Breast epithelium (tissue), 4 donors: ENCODE measurements around the gene SH2D7. TPM values are rescaled to one million over a fixed set of nuclear protein-coding genes. Genes with fewer than 3 reads are reported as not detected.

ENCODE experiments used
- DNase-seq, 2 donors: peaks; one replicate each; pipeline ENCODE4 v3.0.0-alpha.2; 2019; ENCODE audit warnings: low spot score in 2 of 2
- H3K27ac ChIP-seq, 2 donors: fragments of 200-600 bp; sonication (generic) in 1 of 2; one replicate each; pipeline ENCODE4 v1.5.1; 2016 to 2019; ENCODE audit warnings: mild to moderate bottlenecking in 1 of 2
- H3K27me3 ChIP-seq, 2 donors: fragments of 200-600 bp; sonication (generic) in 1 of 2; one replicate each; pipeline versions ENCODE4 v1.5.1 to v1.6.0; 2017 to 2019; ENCODE audit warnings: control low read depth in 1 of 2, mild to moderate bottlenecking in 1 of 2
- H3K36me3 ChIP-seq: fragments of 200-600 bp; one replicate; pipeline ENCODE4 v1.5.1; 2019
- H3K4me1 ChIP-seq, 2 donors: fragments of 200-600 bp; sonication (generic); one replicate each; pipeline ENCODE4 v1.5.1; 2016 to 2019; ENCODE audit warnings: control low read depth in 1 of 2
- H3K4me3 ChIP-seq, 3 donors: fragments of 200-600 bp; sonication (generic); 1 replicate in 2 of 3; 2 replicates in 1 of 3; pipeline ENCODE4 v1.5.1; 2016 to 2019; ENCODE audit warnings: mild to moderate bottlenecking in 3 of 3, moderate library complexity in 2 of 3
- H3K9me3 ChIP-seq, 2 donors: fragments of 200-600 bp; sonication (generic) in 1 of 2; one replicate each; pipeline ENCODE4 v1.5.1; 2016 to 2019; ENCODE audit warnings: control low read depth in 1 of 2
- CTCF ChIP-seq, 3 donors: fragments of 450-650 bp; IDR thresholded peaks; one replicate each; pipeline ENCODE4 v1.5.1; 2016 to 2017; ENCODE audit warnings: antibody characterized with exemption in 3 of 3, mild to moderate bottlenecking in 3 of 3, moderate library complexity in 3 of 3
- POLR2A ChIP-seq: fragments of 450-650 bp; IDR thresholded peaks from one replicate; pipeline ENCODE4 v1.6.1; 2016; ENCODE audit warnings: antibody characterized with exemption, mild to moderate bottlenecking, moderate library complexity
- POLR2AphosphoS5 ChIP-seq, 3 donors: sonication (generic); formaldehyde crosslinking; IDR thresholded peaks; one replicate each; pipeline ENCODE4 v1.6.1; 2017; ENCODE audit warnings: antibody characterized with exemption in 3 of 3
- intact Hi-C: fragments of 100-400 bp; cut with DNase I; formaldehyde crosslinking; loops from one replicate; pipeline ENCODE4 v1.15.1; 2023; ENCODE audit warnings: low total_unique reads
- total RNA-seq, 3 donors: library from RNA; depleted of rRNA; stranded (reverse); fragments of >200 nt; gene quantifications; one replicate each; pipeline ENCODE4 v1.1.0, GENCODE V29; 2016

Gene SH2D7
- total RNA-seq, 3 donors from 2014 or later: not detected

- Histone ChIP-seq H3K27me3 (no peaks in the 10 kb centered on the region), H3K36me3 (no peaks in the 10 kb centered on the region), H3K27ac (no peak overlapping the region), H3K4me1 (no peaks in the 10 kb centered on the region), H3K4me3 (no peak overlapping the region), H3K9me3 (no peaks in the 10 kb centered on the region)
- intact Hi-C loops: no loop called here
- no peak for DNase-seq
- no peak for TF ChIP-seq POLR2A
- no peak for TF ChIP-seq CTCF (IDR thresholded peaks at IDR 0.05)
- no peak for TF ChIP-seq POLR2AphosphoS5 (IDR thresholded peaks at IDR 0.05)
Observed at GRCh38 chr15:78112551-78112950, 20.2 kb downstream of the SH2D7 start.

- Histone ChIP-seq H3K4me3 (no peak overlapping the region), H3K36me3 (no peaks in the 10 kb centered on the region), H3K27me3 (no peaks in the 10 kb centered on the region), H3K27ac (no peak overlapping the region), H3K4me1 (no peaks in the 10 kb centered on the region), H3K9me3 (no peaks in the 10 kb centered on the region)
- DNase-seq: no peak
- intact Hi-C loops: loop anchor here (10.0 kb wide), 1 partner anchor 114 kb away; the partner anchor contains the start of gene ACSBG1
- TF ChIP-seq CTCF (IDR thresholded peaks at IDR 0.05): no peak
- TF ChIP-seq POLR2AphosphoS5 (IDR thresholded peaks at IDR 0.05): no peak
- TF ChIP-seq POLR2A: no peak
Observed at GRCh38 chr15:78120523-78120922, 28.2 kb downstream of the SH2D7 start.

GRCh38 chr15:78125267-78125666, 32.9 kb downstream of the SH2D7 start:
- Histone ChIP-seq H3K36me3 (no peaks in the 10 kb centered on the region), H3K9me3 (no peaks in the 10 kb centered on the region), H3K27ac (no peak overlapping the region), H3K27me3 (no peaks in the 10 kb centered on the region), H3K4me1 (no peaks in the 10 kb centered on the region), H3K4me3 (no peak overlapping the region)
- DNase-seq: no peak
- intact Hi-C loops: loop anchor here (10.0 kb wide), 1 partner anchor 110 kb away; the partner anchor contains the start of gene ACSBG1
- TF ChIP-seq POLR2A: no peak
- no peak for TF ChIP-seq POLR2AphosphoS5 (IDR thresholded peaks at IDR 0.05)
- no peak for TF ChIP-seq CTCF (IDR thresholded peaks at IDR 0.05)

- Histone ChIP-seq H3K4me3 (no peak overlapping the region), H3K9me3 (no peaks in the 10 kb centered on the region), H3K27me3 (no peaks in the 10 kb centered on the region), H3K27ac (no peak overlapping the region), H3K36me3 (no peaks in the 10 kb centered on the region), H3K4me1 (no peaks in the 10 kb centered on the region)
- no peak for DNase-seq
- intact Hi-C loops: loop anchor here (10.0 kb wide), 1 partner anchor 107 kb away; the partner anchor contains the start of gene ACSBG1
- TF ChIP-seq POLR2AphosphoS5 (IDR thresholded peaks at IDR 0.05) (no peak), CTCF (IDR thresholded peaks at IDR 0.05) (no peak), POLR2A (no peak)
Observed at GRCh38 chr15:78127882-78128281, 35.5 kb downstream of the SH2D7 start.

GRCh38 chr15:78129077-78129750, 36.9 kb downstream of the SH2D7 start:
- Histone ChIP-seq H3K36me3 (no peaks in the 10 kb centered on the region), H3K4me1 (no peaks in the 10 kb centered on the region), H3K4me3 (no peak overlapping the region), H3K9me3 (no peaks in the 10 kb centered on the region), H3K27me3 (no peaks in the 10 kb centered on the region), H3K27ac (peak overlapping the region in 1 of 2 donors; percentile 46)
- intact Hi-C loops: loop anchor here (10.0 kb wide), 1 partner anchor 106 kb away; the partner anchor contains the start of gene ACSBG1
- TF ChIP-seq POLR2AphosphoS5 (IDR thresholded peaks at IDR 0.05): no peak
- no peak for DNase-seq
